ENCODE measurements around the gene SLC35G6.
"Not testable (repeated sequence)": the region's sequence is repeated elsewhere in the genome, so short reads cannot be mapped to it uniquely, and the experiment has no call there.

Gene SLC35G6

DNA sequence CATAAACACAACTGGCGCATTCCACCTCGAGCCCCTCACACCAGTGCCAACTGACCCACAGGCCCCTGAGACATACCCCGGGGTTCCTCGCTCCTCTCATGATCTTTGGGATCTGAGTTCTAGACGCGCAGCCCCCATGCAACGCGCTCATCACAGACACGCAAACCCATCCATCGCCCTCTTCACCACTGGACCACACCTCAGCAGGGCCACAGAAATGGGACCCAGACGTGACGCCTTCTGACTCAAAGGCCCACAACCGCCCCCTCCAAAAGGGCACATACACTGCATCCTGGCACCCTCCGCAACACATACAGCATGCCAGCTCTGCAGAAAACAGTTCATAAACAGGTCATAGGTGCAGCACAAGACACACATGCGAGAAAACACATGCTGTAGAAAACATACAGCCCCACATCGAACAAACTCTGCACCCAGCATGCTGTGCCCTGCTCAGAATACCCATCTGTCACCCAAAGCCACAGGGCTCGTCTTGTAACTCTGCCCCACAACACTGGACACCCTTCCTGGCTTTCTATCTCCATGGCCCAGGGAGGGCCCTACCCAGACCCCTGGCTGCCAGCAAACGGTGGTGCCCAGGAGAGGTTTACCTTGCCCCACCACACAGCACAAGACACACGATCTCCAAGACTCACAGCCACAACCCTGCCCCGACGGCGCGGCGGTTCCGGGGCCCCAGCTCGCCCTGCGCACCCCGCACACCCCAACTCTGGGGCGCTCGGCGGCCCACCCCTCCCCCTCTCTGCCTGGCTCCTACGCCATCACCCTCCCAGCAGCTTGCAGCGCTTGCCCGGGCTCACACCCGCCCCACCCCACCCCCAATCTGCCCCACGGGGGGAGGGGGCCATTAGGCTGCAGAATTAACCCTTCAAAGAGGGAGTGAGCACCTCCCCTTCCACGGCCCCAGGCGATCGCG lies 2.7 kb upstream of the SLC35G6 start:
- DNase-seq (ENCODE audit: low spot score) (no peak), FAIRE-seq (no peak)

- no peak for FAIRE-seq
- DNase-seq (ENCODE audit: low spot score): peak; percentile 14
Measured at GRCh38 chr17:7479213-7480088, 1.8 kb upstream of the SLC35G6 start, which contains the start of gene ZBTB4. Gene ZBTB4, minus strand, starts transcription at chr17:7479631. Its CDS starts 12,830 bp downstream, at chr17:7466801.

DNA sequence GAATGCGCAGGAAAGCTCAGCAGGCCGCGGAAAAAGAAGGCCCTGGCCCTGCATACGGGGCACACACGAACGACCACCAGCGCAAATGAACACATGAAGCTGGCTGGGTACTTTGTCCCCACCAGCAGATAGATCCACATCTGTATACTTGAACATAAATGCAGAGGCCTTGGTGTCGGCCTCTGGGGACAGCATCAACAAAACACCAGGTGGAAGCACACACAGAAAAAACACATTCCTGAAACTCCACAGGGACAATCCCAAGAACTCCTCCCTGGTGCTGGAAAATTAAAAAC lies 1.2 kb upstream of the SLC35G6 start:
- no peak for FAIRE-seq

GRCh38 chr17:7481842-7482741 lies 846 bp downstream of the SLC35G6 start:
- DNase-seq (ENCODE audit: low spot score); FAIRE-seq: not testable (repeated sequence)

More for the DNA sequence above, 1.2 kb upstream of the SLC35G6 start:
- no peak for DNase-seq (ENCODE audit: low spot score)

DNA sequence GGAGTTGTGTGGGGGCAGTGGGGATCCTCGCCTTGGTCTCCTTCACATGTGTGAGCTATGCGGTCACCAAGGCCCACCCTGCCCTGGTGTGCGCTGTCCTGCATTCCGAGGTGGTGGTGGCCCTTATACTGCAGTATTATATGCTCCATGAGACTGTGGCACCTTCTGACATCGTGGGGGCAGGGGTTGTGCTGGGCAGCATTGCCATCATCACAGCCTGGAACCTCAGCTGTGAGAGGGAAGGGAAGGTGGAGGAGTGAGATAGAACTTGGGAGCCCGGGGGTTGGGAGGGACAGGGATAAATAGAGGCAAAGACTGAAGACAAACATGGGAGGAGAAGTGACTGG lies 1.5 kb downstream of the SLC35G6 start:
- not testable (repeated sequence) for DNase-seq (ENCODE audit: low spot score); FAIRE-seq

DNA sequence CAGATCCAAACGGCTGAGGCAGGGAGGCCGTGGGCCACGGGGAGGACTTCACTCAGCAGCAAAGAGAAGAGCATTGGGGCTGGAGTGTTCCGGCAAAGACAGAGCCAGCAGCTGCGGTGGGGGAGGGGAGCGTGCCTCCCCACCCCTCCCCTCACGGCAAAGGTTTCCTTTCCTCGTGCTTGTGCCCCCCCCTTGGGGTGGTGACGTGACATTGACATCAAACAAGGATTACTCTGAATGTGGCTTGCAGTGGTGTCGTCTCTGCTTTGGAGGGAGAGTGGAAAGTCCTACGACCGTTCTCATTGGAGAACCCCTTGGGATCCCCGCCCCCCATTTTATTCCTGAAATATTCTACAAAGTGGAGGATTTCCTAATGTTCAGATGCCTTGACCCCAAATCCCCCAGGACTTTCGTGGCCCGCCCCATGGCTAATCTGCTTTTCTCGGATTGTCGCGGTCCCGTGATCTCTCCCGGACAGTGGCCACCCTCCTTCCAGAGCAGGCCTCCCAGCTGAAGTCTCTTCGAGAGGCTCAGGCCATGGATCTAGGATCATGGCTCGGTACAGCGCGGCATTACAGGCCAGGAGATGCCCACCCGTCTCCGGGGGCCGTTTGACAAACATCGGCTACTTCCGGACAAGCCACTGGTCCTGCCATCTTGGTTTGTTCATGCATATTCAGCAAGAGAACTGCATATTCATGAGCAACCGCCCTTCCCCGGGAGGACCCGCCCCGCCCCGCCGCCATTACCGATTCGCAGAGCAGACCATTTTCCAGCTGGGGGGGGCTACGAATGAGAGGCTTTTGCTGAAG lies 2.2 kb downstream of the SLC35G6 start:
- DNase-seq (ENCODE audit: low spot score) (peak; percentile 74), FAIRE-seq (no peak)

GRCh38 chr17:7484067-7484918 lies 3.0 kb downstream of the SLC35G6 start, which contains the start of gene POLR2A:
Gene POLR2A, plus strand, starts transcription at chr17:7484366.
- FAIRE-seq: peak; percentile 58
- peak; percentile 95 for DNase-seq (ENCODE audit: low spot score)

GRCh38 chr17:7484919-7485377 lies 3.7 kb downstream of the SLC35G6 start:
- FAIRE-seq: no peak
- DNase-seq (ENCODE audit: low spot score): no peak

DNA sequence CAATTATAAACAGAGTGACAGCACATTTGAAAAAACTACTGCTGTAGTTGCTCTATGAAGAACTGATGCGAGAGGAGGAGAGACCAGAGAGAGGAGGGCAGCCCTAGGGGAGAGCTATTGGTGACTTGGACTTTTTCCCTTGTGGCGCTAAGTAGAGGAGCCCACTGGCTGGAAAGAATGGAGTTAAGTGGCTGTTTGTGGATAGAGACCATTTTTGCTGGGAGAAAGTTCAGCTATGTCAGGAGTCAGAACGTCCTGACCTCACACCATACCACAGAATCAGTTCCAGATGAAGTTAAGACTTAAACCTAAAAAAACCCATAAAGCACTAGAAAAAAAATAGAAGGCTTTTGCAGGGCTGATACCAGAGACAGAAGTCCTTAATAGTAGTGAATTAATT lies 4.9 kb downstream of the SLC35G6 start:
- DNase-seq (ENCODE audit: low spot score) (no peak), FAIRE-seq (no peak)

DNA sequence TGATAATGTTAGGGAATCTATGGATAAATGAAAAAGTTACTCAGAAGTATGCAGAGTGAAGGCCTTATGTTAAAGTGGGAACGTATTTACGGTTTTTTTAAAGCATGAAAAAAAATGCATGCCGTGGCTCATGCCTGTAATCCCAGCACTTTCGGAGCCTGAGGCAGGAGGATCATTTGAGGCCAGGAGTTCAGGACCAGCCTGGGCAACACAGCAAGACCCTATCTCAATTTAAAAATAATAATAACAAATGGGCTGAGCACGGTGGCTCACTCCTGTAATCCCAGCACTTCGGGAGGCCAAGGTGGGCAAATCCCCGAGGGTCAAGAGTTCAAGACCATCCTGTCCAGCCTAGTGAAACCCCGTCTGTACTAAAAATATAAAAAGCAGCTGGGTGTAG lies 8.9 kb downstream of the SLC35G6 start:
- DNase-seq (ENCODE audit: low spot score) (no peak), FAIRE-seq (no peak)

GRCh38 chr17:7491583-7491982 lies 10.3 kb downstream of the SLC35G6 start:
- no peak for FAIRE-seq
- DNase-seq (ENCODE audit: low spot score): no peak

GRCh38 chr17:7493941-7494340 lies 12.7 kb downstream of the SLC35G6 start:
- FAIRE-seq (no peak), DNase-seq (ENCODE audit: low spot score) (no peak)

DNA sequence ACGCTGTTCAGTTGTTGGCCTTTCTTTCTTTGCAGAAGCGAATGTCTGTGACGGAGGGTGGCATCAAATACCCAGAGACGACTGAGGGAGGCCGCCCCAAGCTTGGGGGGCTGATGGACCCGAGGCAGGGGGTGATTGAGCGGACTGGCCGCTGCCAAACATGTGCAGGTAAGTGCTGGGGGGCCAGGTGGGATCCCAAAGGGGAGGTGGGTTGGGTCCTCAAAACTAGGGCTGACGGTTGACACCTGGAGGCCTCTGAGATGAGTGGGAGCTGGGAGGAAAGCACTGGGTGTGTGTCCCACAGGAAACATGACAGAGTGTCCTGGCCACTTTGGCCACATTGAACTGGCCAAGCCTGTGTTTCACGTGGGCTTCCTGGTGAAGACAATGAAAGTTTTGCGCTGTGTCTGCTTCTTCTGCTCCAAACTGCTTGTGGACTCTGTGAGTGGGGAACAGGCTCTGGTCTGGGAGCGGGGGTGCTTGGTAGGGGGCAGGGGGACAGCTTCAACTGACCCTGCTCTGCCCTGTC lies 14.7 kb downstream of the SLC35G6 start:
- FAIRE-seq (no peak), DNase-seq (ENCODE audit: low spot score) (no peak)

DNA sequence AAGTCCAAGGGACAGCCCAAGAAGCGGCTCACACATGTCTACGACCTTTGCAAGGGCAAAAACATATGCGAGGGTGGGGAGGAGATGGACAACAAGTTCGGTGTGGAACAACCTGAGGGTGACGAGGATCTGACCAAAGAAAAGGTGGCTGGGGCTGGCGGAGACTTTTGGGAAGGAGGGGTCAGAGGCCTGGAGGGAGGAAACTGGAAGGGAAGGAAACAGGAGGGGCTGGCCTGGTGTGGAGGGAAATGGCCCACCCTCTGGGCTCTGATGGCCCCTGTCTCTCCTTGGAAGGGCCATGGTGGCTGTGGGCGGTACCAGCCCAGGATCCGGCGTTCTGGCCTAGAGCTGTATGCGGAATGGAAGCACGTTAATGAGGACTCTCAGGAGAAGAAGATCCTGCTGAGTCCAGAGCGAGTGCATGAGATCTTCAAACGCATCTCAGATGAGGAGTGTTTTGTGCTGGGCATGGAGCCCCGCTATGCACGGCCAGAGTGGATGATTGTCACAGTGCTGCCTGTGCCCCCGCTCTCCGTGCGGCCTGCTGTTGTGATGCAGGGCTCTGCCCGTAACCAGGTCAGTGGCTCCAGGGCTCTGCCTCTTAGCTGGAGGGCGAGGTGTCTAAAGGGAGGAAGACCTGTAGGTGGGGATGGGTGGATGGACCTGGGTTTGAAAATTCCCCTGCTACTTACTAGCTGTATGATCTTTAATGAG lies 15.4 kb downstream of the SLC35G6 start:
- FAIRE-seq (no peak), DNase-seq (ENCODE audit: low spot score) (no peak)

GRCh38 chr17:7497228-7497627 lies 16.0 kb downstream of the SLC35G6 start:
- DNase-seq (ENCODE audit: low spot score): no peak
- no peak for FAIRE-seq

GRCh38 chr17:7497636-7498035 lies 16.4 kb downstream of the SLC35G6 start:
- no peak for DNase-seq (ENCODE audit: low spot score)
- FAIRE-seq: no peak

DNA sequence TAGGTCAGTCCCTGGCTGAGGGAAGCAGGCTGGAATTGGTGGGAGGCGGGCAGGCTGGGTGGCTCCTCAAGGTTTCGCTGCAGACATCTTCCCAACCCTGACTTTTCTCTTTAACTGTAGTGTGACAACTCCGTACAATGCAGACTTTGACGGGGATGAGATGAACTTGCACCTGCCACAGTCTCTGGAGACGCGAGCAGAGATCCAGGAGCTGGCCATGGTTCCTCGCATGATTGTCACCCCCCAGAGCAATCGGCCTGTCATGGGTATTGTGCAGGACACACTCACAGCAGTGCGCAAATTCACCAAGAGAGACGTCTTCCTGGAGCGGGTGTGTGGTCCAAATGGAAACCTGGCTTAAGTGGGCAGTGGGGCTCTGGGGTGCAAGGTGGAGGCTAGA lies 17.9 kb downstream of the SLC35G6 start:
- DNase-seq (ENCODE audit: low spot score) (no peak), FAIRE-seq (no peak)

- DNase-seq (ENCODE audit: low spot score) (no peak), FAIRE-seq (no peak)
Measured at GRCh38 chr17:7501729-7502128, 20.5 kb downstream of the SLC35G6 start.

Data from RCC 7860 (cell line).